Stimulated activated memory B cell treated with anti-CD40 and anti-IgM and Interleukin-4, amounts not matched to agents 10 μg/mL and 1 μg/mL and 100 μg/mL, for 72 hours (primary cell): ENCODE measurements around the gene ZFP36L1.
A peak's percentile ranks its signal among the peaks of the same experiment; 100 is the strongest.

Source experiments
- ATAC-seq: fragments of 150-1000 bp; cut with Tn5 transposase; 2 replicates; pipeline ENCODE4 v1.10.0; 2021
- H3K27ac Mint-ChIP-seq: one replicate; pipeline ENCODE4 v1.8.0; 2022; ENCODE audit warnings: mild to moderate bottlenecking, mixed read lengths
- H3K27me3 Mint-ChIP-seq: one replicate; pipeline ENCODE4 v1.8.0; 2022; ENCODE audit warnings: mixed read lengths
- H3K36me3 Mint-ChIP-seq: one replicate; pipeline ENCODE4 v1.8.0; 2022; ENCODE audit warnings: mixed read lengths
- H3K4me1 Mint-ChIP-seq: one replicate; pipeline ENCODE4 v1.8.0; 2022; ENCODE audit warnings: mixed read lengths
- H3K4me3 Mint-ChIP-seq: one replicate; pipeline ENCODE4 v1.8.0; 2022; ENCODE audit warnings: mild to moderate bottlenecking, moderate library complexity, mixed read lengths
- H3K9me3 Mint-ChIP-seq: one replicate; pipeline ENCODE4 v1.8.0; 2022; ENCODE audit warnings: mixed read lengths

The ZFP36L1 gene

DNA sequence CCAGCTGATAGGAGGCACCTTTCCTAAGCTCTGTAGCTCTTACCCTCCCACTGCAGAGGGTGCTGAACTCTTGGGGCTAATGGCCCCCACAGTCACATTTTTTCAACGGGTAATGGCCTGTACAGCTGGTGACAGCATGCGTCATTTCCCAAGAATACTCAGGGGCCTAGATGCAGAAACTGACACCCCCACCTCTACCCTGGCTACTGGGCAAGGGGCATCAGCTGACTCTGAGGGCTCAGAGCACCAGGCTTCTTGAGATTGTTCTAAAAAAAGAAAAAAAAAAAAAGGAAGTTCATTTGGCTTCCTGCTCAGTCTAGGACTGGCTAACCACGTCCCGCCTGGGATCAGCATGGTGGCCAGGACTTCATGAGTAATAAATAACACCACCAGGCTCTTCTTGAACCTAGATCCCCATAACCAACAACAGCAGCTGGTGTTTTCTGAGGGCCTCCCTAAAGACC is 35.2 kb downstream of the ZFP36L1 start:
- ATAC-seq = peak; percentile 88
- no peak overlapping the region for H3K4me3 Mint-ChIP-seq
- H3K4me1 Mint-ChIP-seq = peaks cover 22% of the 10 kb centered on the region
- H3K36me3 Mint-ChIP-seq = no peaks in the 10 kb centered on the region
- H3K9me3 Mint-ChIP-seq = no peaks in the 10 kb centered on the region
- H3K27me3 Mint-ChIP-seq = no peaks in the 10 kb centered on the region
- peak overlapping the region; percentile 22 for H3K27ac Mint-ChIP-seq

DNA sequence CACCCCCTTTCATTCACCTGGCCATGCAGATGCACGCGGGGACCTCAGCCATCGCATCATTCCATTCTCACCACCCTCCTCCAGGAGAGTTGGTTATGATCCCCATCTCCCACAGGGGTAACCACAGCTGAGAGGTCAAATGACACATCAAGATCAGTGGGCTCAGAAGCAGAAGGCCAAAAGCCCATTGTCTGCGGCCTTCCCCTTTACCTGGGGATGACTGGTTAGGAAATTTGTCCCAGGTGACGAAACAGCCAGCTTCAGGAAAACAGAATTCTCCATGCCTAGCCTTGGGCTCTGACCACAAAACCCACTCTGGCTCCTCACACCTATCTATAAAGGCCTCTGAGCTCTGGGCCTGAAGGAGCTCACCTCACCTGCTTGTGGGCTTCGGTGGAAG is 36.1 kb downstream of the ZFP36L1 start:
- ATAC-seq = no peak
- peaks cover 28% of the 10 kb centered on the region for H3K4me1 Mint-ChIP-seq
- H3K27me3 Mint-ChIP-seq = no peaks in the 10 kb centered on the region
- H3K4me3 Mint-ChIP-seq = no peak overlapping the region
- H3K27ac Mint-ChIP-seq = peak overlapping the region; percentile 22
- no peaks in the 10 kb centered on the region for H3K36me3 Mint-ChIP-seq
- H3K9me3 Mint-ChIP-seq = no peaks in the 10 kb centered on the region

DNA sequence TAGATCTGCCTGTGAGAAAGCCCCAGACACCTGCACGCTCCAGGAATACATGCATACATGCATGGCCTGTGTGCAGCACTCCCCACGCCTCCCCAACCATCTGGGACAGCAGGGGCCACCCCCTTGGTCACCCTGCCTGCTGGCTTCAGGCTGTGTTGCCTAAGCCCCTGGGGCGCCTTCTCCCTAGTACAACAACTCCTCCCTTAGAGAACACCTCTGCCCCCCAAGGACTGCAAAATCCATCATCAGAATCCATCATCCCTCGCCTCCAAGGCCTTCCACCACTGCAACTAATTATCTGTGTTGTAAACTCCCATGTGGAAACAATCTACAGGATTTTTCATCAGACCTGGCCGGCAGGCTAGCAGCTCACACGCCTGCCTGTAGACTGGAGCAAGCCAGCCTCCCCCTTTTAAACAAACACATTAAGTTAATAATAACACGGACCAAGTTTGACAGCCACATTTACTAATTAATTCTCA is 36.8 kb downstream of the ZFP36L1 start:
- no peaks in the 10 kb centered on the region for H3K27me3 Mint-ChIP-seq
- no peaks in the 10 kb centered on the region for H3K36me3 Mint-ChIP-seq
- H3K9me3 Mint-ChIP-seq = no peaks in the 10 kb centered on the region
- no peak for ATAC-seq
- no peak overlapping the region for H3K27ac Mint-ChIP-seq
- H3K4me3 Mint-ChIP-seq = no peak overlapping the region
- peaks cover 28% of the 10 kb centered on the region for H3K4me1 Mint-ChIP-seq

DNA sequence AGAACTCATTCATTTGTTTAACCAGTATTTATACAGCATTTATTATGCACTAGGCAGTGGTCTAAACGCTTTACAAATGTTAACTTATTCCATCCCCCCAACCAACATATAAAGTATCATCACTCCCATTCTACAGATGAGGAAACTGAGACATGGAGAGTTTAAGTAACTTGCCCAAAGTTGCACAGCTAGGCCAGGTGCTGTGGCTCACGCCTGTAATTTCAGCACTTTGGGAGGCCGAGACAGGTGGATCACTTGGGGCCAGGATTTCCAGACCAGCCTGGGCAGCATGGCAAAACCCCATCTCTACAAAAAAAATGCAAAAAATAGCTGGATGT is 37.9 kb downstream of the ZFP36L1 start:
- H3K27ac Mint-ChIP-seq = no peak overlapping the region
- no peaks in the 10 kb centered on the region for H3K36me3 Mint-ChIP-seq
- H3K27me3 Mint-ChIP-seq = no peaks in the 10 kb centered on the region
- H3K4me1 Mint-ChIP-seq = peaks cover 28% of the 10 kb centered on the region
- no peak overlapping the region for H3K4me3 Mint-ChIP-seq
- no peak for ATAC-seq
- H3K9me3 Mint-ChIP-seq = no peaks in the 10 kb centered on the region

DNA sequence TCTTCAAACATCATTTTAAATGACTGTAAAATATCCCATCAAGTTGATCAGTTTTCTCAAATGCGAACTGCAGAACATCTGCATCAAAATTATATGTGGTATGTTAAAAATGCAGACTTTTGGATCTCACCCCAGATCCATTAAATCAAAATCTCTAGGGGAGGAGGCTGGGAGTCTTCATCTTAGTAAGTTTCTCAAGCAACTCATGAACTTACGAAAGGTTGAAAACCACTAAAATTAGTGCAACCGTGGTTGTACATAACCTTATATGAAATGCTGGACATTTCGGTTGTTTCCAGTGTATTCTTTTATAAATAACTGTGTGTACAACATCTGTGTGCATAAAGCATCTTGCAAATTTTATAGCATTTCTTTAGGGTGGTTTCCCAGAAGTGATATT is 39.2 kb downstream of the ZFP36L1 start:
- no peaks in the 10 kb centered on the region for H3K36me3 Mint-ChIP-seq
- H3K4me1 Mint-ChIP-seq = peaks cover 27% of the 10 kb centered on the region
- no peaks in the 10 kb centered on the region for H3K27me3 Mint-ChIP-seq
- no peaks in the 10 kb centered on the region for H3K9me3 Mint-ChIP-seq
- no peak for ATAC-seq
- H3K27ac Mint-ChIP-seq = no peak overlapping the region
- H3K4me3 Mint-ChIP-seq = no peak overlapping the region

DNA sequence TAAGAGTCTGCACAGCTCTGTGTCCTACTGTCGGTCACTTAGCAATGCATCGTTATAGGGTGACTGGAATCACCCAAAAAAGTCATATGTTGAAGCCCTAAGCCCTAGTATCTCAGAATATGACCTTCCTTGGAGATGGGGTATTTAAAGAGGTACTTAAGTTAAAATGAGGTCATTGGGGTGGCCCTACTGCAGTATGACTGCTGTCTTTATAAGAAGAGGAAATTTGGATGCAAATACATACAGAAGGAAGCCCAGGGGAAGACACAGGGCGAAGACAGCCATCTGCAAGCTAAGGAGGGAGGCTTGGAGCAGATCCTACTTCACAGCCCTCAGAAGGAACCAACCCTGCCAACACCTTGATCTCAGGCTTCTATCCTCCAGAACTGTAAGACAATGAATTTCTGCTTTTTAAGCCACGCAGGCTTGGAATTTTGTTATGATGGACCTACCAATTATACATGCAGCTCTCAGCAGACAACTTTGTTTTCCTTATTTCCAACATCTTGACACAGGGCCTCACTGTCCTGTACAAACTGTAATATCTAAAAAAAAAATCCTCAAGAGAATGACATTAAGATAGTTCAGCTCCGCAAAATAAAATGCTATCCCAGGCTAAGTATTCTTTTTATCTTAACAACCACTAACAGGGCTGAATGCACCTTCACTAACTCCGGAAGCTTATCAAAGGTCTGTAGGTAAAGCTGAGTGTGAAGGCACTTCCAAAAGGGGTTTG is 40.4 kb downstream of the ZFP36L1 start:
- no peak for ATAC-seq
- H3K4me1 Mint-ChIP-seq = peaks cover 14% of the 10 kb centered on the region
- no peak overlapping the region for H3K27ac Mint-ChIP-seq
- H3K4me3 Mint-ChIP-seq = no peak overlapping the region
- no peaks in the 10 kb centered on the region for H3K9me3 Mint-ChIP-seq
- H3K36me3 Mint-ChIP-seq = no peaks in the 10 kb centered on the region
- H3K27me3 Mint-ChIP-seq = no peaks in the 10 kb centered on the region

DNA sequence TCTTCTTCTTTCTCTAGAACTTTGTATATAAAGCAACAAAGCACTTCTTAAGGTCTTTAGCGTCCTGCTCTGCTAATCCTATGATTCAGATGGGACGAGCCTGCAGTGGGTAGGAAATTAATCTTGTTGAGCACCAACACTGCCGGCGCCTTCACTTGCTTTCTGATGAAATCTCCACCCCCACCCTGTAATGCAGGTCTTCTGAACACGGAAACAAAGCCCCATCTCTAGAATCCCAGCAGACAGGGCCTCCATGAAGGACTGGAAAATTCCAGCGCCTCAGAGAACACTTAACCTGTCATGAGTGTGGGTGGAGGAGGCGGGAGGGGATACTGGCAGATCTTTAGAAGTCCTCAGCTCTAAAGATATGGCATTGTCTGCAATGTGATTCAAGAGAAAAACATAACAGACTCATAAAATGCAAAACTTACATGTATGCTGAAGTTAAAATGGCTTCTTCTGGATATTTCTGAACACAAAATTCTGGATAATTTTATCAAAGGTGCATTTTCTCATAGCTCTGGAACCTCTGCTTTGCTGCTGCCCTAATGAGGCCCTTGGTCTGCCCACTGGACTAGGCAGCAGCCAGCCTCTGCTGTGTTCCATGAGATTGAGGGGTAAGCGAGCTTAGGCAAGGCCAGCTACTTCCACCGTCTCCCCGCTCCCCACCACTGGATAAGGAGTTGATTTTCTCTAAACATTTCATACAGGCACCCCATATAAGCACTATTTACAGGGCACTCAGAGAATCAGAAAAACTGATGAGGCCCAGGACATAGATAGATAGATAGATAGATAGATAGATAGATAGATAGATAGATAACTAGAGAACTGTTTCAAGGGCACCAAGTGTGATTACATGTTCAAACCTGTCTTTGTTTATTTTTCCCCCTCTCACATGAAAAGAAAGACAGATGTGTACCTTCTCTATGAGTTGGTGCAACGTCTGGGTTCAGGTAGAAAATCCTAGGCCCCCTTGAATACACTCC is 43.1 kb downstream of the ZFP36L1 start:
- H3K36me3 Mint-ChIP-seq = no peaks in the 10 kb centered on the region
- H3K27me3 Mint-ChIP-seq = no peaks in the 10 kb centered on the region
- no peak overlapping the region for H3K4me3 Mint-ChIP-seq
- ATAC-seq = no peak
- H3K27ac Mint-ChIP-seq = peak overlapping the region; percentile 26
- H3K4me1 Mint-ChIP-seq = peaks cover 11% of the 10 kb centered on the region
- H3K9me3 Mint-ChIP-seq = no peaks in the 10 kb centered on the region

DNA sequence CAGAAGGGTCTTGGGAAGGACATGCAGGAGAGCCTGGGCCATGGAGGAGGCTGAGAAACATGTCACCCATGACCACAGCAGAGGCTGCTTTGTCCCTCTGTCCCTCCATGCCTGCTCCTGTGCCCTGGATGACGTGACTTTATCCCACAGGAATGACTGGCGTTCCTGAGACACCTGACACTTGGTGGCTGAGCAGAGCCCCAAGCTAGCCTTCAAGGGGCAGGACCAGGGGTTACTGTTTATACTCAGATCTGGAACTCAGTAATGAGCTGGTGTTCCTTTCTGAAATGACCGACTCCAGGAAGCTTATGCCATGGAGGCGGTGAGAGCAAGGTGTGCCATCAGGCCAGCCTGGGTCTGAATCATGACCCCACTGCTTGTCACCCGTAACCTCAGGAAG is 44.2 kb downstream of the ZFP36L1 start:
- Mint-ChIP-seq H3K27me3 (no peaks in the 10 kb centered on the region), H3K27ac (no peak overlapping the region), H3K4me3 (no peak overlapping the region), H3K9me3 (no peaks in the 10 kb centered on the region), H3K36me3 (no peaks in the 10 kb centered on the region), H3K4me1 (peaks cover 11% of the 10 kb centered on the region)
- no peak for ATAC-seq

DNA sequence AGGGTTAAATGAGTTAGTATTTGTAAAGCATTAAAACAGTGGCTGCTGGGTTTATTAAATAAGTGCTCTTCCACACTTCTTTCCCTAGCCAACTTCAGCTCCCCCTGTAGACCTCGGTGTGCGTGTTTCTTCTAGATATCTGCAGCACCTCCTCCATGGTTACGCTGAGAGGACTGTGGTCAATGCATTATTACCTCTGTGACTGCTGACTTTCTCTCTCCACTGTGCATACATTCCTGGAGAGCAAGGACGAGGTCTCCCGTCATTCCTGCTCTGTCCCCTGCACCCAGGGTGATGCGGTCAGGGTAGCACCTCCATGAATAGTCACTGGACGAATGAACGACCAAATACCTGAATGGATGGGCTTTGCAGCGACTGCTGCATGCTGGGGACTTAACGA is 44.6 kb downstream of the ZFP36L1 start:
- Mint-ChIP-seq H3K4me3 (no peak overlapping the region), H3K27me3 (no peaks in the 10 kb centered on the region), H3K4me1 (peaks cover 13% of the 10 kb centered on the region), H3K36me3 (no peaks in the 10 kb centered on the region), H3K9me3 (no peaks in the 10 kb centered on the region), H3K27ac (no peak overlapping the region)
- no peak for ATAC-seq

DNA sequence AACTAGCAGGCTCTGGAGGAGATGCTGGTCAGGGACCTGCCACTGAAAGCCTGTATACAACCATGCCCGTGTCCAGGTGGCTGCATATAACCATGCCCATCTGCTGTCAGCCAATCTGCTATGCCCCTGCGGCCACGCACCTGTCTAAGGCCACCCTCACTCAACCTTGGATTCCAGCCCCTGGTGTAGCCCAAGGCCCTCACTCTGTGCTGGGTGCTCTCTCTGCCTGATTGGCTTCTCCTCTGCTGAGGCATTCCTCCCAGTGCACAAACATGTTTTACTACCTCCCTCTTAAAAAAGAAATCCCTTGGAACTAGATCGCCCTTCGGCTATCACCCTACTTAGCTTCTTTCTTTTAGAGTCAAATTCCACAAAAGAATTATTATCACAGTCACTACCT is 45.5 kb downstream of the ZFP36L1 start:
- no peaks in the 10 kb centered on the region for H3K27me3 Mint-ChIP-seq
- ATAC-seq = no peak
- H3K4me3 Mint-ChIP-seq = no peak overlapping the region
- no peaks in the 10 kb centered on the region for H3K9me3 Mint-ChIP-seq
- peaks cover 22% of the 10 kb centered on the region for H3K4me1 Mint-ChIP-seq
- no peak overlapping the region for H3K27ac Mint-ChIP-seq
- H3K36me3 Mint-ChIP-seq = no peaks in the 10 kb centered on the region

DNA sequence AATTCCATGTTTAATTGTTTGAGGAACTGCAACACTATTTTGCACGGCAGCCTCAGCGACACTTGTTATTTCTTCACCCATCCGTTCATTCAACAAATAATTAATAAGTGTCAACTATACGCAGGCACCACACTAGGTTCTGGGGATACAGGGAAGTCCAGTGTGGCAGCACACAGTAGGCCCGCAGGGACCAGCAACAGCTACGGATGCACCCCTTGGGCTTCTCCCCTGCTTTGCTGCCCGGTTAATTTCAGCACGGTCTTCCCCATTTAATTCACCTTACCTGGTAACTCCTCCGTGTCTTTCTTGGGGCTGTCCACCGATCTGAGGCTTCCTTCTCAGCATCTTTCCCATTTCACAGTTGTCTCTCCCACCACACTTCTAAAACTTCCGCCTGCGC is 48.3 kb downstream of the ZFP36L1 start:
- Mint-ChIP-seq H3K36me3 (no peaks in the 10 kb centered on the region), H3K9me3 (no peaks in the 10 kb centered on the region), H3K27ac (no peak overlapping the region)

DNA sequence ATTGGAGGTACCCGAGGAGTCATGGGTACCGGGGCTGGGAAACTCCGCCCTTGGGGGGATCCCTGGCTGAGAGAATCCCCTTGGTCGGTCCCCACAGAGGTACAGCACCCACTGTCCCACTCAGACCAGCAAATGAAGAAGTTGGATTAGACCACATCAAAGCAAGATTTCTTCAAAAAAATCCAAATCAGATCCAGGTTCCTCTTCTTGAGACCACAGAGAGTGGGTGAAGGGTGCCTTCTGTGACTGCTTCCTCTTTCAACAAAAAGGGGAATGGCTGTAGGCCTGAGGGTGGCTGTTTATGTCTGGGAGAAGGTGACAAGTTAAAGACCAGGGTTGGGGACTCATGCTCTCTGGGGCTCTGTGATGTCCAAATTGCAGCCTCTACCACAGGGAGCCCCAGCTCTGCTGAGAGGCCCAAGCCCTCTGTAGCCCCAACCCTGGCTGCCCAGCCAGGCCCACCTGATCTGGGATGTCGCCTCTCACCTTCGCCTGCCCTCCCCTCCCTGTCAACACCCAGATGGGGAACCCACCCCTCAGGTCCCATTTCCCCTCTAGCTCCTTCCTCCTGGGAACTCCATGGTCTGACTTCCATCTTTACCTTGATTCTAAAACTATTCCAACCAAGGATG is 50.9 kb downstream of the ZFP36L1 start:
- peak overlapping the region; percentile 16 for H3K4me3 Mint-ChIP-seq
- peaks cover 59% of the 10 kb centered on the region for H3K4me1 Mint-ChIP-seq
- H3K36me3 Mint-ChIP-seq = no peaks in the 10 kb centered on the region
- H3K27ac Mint-ChIP-seq = peak overlapping the region; percentile 84
- no peaks in the 10 kb centered on the region for H3K27me3 Mint-ChIP-seq
- H3K9me3 Mint-ChIP-seq = no peaks in the 10 kb centered on the region
- peak; percentile 96 for ATAC-seq

More for the DNA sequence above, 48.3 kb downstream of the ZFP36L1 start:
- no peak for ATAC-seq
- peaks cover 40% of the 10 kb centered on the region for H3K4me1 Mint-ChIP-seq
- no peak overlapping the region for H3K4me3 Mint-ChIP-seq
- no peaks in the 10 kb centered on the region for H3K27me3 Mint-ChIP-seq

DNA sequence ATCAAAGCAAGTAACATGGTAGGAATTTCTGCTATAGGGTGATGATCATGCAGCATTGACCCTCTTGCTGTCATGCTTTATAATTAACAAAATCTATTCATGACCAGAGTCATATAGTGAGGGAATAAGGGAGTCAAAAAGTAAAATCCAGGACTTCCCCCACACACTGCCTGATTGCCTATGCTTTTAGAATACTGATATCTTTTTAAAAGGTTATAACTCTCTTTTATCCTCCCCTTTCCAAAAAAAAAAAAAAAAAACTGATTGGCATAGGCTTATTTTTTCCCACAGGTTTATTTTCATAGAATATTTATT is 51.4 kb downstream of the ZFP36L1 start:
- ATAC-seq = peak; percentile 22
- H3K27ac Mint-ChIP-seq = peak overlapping the region; percentile 84
- H3K4me1 Mint-ChIP-seq = peaks cover 65% of the 10 kb centered on the region
- H3K9me3 Mint-ChIP-seq = no peaks in the 10 kb centered on the region
- no peaks in the 10 kb centered on the region for H3K27me3 Mint-ChIP-seq
- no peaks in the 10 kb centered on the region for H3K36me3 Mint-ChIP-seq
- H3K4me3 Mint-ChIP-seq = no peak overlapping the region

DNA sequence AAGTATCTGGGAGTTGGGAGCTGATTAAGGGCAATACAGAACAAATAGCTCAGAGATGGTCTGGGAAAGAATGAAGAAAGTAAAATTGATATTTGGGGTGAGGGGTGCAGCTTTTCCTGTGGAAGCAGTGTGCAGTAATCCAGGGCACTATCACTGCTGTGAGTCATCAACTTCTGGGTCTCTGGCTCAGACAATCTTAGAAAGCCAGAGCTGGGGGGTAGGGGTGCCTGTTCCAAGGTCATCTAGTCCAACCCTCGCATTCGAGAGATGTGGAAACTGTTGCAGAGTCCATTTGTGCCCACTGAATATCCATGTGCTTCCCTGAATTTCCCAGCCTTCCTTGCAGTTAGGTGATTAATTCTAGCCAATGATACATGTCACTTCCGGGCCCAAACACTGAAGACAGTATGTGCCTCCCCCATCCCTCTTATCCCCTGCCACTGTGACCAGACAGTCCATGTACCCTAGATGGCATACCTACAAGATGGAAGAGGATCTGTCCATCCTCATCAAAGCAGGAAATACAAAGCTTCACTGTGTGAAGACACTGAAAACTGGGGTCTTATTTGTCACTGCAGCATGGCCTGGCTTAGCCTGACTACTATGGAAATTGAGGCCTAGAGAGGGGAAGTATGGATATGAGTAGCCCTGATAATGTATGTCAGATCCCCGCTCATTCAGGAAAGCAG is 51.9 kb downstream of the ZFP36L1 start:
- Mint-ChIP-seq H3K27ac (peak overlapping the region; percentile 84), H3K27me3 (no peaks in the 10 kb centered on the region), H3K9me3 (no peaks in the 10 kb centered on the region), H3K4me1 (peaks cover 69% of the 10 kb centered on the region), H3K4me3 (no peak overlapping the region), H3K36me3 (no peaks in the 10 kb centered on the region)
- no peak for ATAC-seq

DNA sequence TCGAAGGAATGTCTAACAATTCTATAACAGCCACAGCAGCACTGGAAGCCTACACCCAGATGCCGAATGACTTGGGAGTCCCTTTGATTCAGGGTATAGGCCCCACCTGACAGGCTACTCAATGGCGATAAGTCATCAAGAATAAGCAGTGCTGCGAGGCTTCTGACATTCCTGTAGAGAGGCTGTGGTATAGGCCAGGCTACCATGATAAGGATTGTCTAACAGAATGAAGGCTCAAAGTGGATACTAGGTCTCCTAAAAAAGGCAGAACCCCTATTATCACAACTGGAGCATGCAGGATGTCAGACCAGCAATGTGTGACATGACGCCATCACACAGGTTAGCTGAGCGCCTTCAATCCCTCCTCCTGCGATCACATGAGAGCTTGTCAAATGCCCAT is 53.2 kb downstream of the ZFP36L1 start:
- H3K27ac Mint-ChIP-seq = no peak overlapping the region
- no peak overlapping the region for H3K4me3 Mint-ChIP-seq
- H3K4me1 Mint-ChIP-seq = peaks cover 74% of the 10 kb centered on the region
- H3K27me3 Mint-ChIP-seq = no peaks in the 10 kb centered on the region
- H3K36me3 Mint-ChIP-seq = no peaks in the 10 kb centered on the region
- H3K9me3 Mint-ChIP-seq = no peaks in the 10 kb centered on the region
- ATAC-seq = no peak
